Measurements from ENCODE around the gene CDHR1. TPM values are rescaled to one million over a fixed set of nuclear protein-coding genes. Genes with fewer than 3 reads are reported as not detected.

The CDHR1 gene
- polyA plus RNA-seq, 3 donors: not detected

DNA sequence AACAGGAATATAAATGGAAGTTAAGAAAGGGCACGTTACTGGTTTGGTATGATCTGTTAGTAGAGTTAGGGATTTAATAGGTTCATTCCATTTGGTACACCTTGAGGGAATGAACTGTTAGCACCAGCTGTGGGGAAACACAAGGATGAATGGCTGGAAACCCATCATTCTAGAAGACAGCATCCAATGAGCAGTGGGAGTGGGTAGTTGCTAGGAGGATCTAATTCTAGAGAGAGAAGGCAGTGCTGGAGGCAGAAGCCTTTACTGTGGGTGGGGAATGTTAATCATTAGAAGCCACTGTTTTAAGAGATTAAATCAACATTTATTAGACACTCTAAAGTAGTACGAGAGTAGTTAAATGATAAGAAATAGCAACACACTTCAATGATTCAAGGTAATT lies 36.3 kb upstream of the CDHR1 start:
- H3K4me2 ChIP-seq (replicated peaks; ENCODE audit: extremely low read depth, low read length, poor library complexity, severe bottlenecking): no peak overlapping the region
- TF ChIP-seq, protein P1, sequence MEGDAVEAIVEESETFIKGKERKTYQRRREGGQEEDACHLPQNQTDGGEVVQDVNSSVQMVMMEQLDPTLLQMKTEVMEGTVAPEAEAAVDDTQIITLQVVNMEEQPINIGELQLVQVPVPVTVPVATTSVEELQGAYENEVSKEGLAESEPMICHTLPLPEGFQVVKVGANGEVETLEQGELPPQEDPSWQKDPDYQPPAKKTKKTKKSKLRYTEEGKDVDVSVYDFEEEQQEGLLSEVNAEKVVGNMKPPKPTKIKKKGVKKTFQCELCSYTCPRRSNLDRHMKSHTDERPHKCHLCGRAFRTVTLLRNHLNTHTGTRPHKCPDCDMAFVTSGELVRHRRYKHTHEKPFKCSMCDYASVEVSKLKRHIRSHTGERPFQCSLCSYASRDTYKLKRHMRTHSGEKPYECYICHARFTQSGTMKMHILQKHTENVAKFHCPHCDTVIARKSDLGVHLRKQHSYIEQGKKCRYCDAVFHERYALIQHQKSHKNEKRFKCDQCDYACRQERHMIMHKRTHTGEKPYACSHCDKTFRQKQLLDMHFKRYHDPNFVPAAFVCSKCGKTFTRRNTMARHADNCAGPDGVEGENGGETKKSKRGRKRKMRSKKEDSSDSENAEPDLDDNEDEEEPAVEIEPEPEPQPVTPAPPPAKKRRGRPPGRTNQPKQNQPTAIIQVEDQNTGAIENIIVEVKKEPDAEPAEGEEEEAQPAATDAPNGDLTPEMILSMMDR (IDR thresholded peaks at IDR 0.05): no peak
- Mint-ChIP-seq H3K27ac (peak overlapping the region in 3 of 7 donors; percentile 27 to 70 (median 61)), H3K9me3 (peaks cover 0 to 1% (median 0%) of the 10 kb centered on the region in 7 donors), H3K4me3 (no peak overlapping the region), H3K36me3 (peaks cover 27 to 30% of the 10 kb centered on the region in 2 donors), H3K4me1 (peaks cover 25% of the 10 kb centered on the region), H3K27me3 (ENCODE audit: low read depth in 3 of 3) (peaks cover 7 to 16% (median 12%) of the 10 kb centered on the region in 3 donors)
- no peaks in the 10 kb centered on the region for H3K9me3 ChIP-seq (replicated peaks in 1 of 2; ENCODE audit: control insufficient read depth in 1 of 2, insufficient read depth in 1 of 2, low read length in 2 of 2)
- H4K20me1 ChIP-seq (ENCODE audit: insufficient read depth, low read length): no peaks in the 10 kb centered on the region
- H3K27me3 ChIP-seq (ENCODE audit: control insufficient read depth in 2 of 2, insufficient read depth in 2 of 2, low read length in 2 of 2): peaks cover 7% of the 10 kb centered on the region in 2 donors
- no peak for DNase-seq
- peaks cover 20 to 29% of the 10 kb centered on the region in 2 donors for H3K36me3 ChIP-seq (replicated peaks in 1 of 2; ENCODE audit: control insufficient read depth in 1 of 2, insufficient read depth in 2 of 2, low read length in 2 of 2)
- intact Hi-C loops (cut with micrococcal nuclease): no loop called here
- no peak overlapping the region for H3K9ac ChIP-seq (ENCODE audit: insufficient read depth, low read length, poor library complexity, severe bottlenecking)
- no peak overlapping the region for H3K27ac ChIP-seq (ENCODE audit: low read depth in 1 of 2, low read length in 2 of 2)
- no peak overlapping the region for H2AFZ ChIP-seq (ENCODE audit: insufficient read depth, low read depth, low read length, poor library complexity, severe bottlenecking)
- H3K4me1 ChIP-seq (ENCODE audit: control insufficient read depth in 1 of 2, insufficient read depth in 2 of 2, low read length in 2 of 2): peaks cover 7 to 18% of the 10 kb centered on the region in 2 donors
- no peak overlapping the region for H3K4me3 ChIP-seq (replicated peaks in 1 of 3; ENCODE audit: low read depth in 2 of 3, low read length in 3 of 3)
- no peaks in the 10 kb centered on the region for H3K79me2 ChIP-seq (ENCODE audit: insufficient read depth, low read length)
- WGBS (ENCODE audit: insufficient coverage): 90% methylated on average over 1 of the region's 2 CpGs

DNA sequence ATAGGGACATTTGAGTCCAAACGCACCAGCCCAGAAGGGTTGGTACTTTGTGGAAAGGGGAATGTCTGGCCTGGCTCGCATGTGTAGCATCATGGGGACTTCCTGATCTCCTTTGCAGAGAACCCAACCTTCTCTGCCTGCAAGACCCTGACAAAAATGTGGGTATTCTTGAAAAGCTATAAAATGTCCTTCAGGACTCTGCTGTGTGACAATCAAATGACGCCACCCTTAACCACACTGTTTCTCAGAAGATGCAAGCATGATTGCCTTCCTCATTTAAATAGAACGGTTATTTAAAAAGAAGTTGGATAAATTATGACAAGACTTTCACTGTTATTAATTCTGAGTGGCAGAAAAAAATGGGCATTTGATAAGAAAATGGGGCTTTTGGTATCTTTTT lies 35.8 kb upstream of the CDHR1 start:
- Histone ChIP-seq H3K9ac (ENCODE audit: insufficient read depth, low read length, poor library complexity, severe bottlenecking) (no peak overlapping the region), H3K9me3 (replicated peaks in 1 of 2; ENCODE audit: control insufficient read depth in 1 of 2, insufficient read depth in 1 of 2, low read length in 2 of 2) (no peaks in the 10 kb centered on the region), H4K20me1 (ENCODE audit: insufficient read depth, low read length) (no peaks in the 10 kb centered on the region), H2AFZ (ENCODE audit: insufficient read depth, low read depth, low read length, poor library complexity, severe bottlenecking) (no peak overlapping the region), H3K36me3 (replicated peaks in 1 of 2; ENCODE audit: control insufficient read depth in 1 of 2, insufficient read depth in 2 of 2, low read length in 2 of 2) (peaks cover 15 to 24% of the 10 kb centered on the region in 2 donors), H3K4me3 (replicated peaks in 1 of 3; ENCODE audit: low read depth in 2 of 3, low read length in 3 of 3) (no peak overlapping the region), H3K27ac (ENCODE audit: low read depth in 1 of 2, low read length in 2 of 2) (no peak overlapping the region), H3K4me1 (ENCODE audit: control insufficient read depth in 1 of 2, insufficient read depth in 2 of 2, low read length in 2 of 2) (peaks cover 7 to 18% of the 10 kb centered on the region in 2 donors), H3K79me2 (ENCODE audit: insufficient read depth, low read length) (no peaks in the 10 kb centered on the region), H3K27me3 (ENCODE audit: control insufficient read depth in 2 of 2, insufficient read depth in 2 of 2, low read length in 2 of 2) (peaks cover 7% of the 10 kb centered on the region in 2 donors), H3K4me2 (replicated peaks; ENCODE audit: extremely low read depth, low read length, poor library complexity, severe bottlenecking) (no peak overlapping the region)
- WGBS (ENCODE audit: insufficient coverage): 100% methylated on average over 2 of the region's 4 CpGs
- H3K9me3 Mint-ChIP-seq: peaks cover 0 to 1% (median 0%) of the 10 kb centered on the region in 7 donors
- H3K4me1 Mint-ChIP-seq: peaks cover 25% of the 10 kb centered on the region
- peak; percentile 11 to 42 (median 20) for DNase-seq
- H3K27me3 Mint-ChIP-seq (ENCODE audit: low read depth in 3 of 3): peaks cover 8 to 16% (median 16%) of the 10 kb centered on the region in 3 donors
- H3K36me3 Mint-ChIP-seq: peaks cover 23 to 25% of the 10 kb centered on the region in 2 donors
- intact Hi-C loops (cut with micrococcal nuclease): no loop called here
- no peak overlapping the region for H3K4me3 Mint-ChIP-seq
- peak overlapping the region in 2 of 7 donors; percentile 27 to 31 for H3K27ac Mint-ChIP-seq
- TF ChIP-seq, protein P1 (IDR thresholded peaks at IDR 0.05): no peak

All from CD14-positive monocyte (primary cell).